Jurkat, Clone E6-1 (cell line): ENCODE results near the gene ADAM30.
"Not testable (repeated sequence)": the region's sequence is repeated elsewhere in the genome, so short reads cannot be mapped to it uniquely, and the experiment has no call there.

Experiments
- DNase-seq: peaks from one replicate; pipeline ENCODE4 v3.0.0-alpha.2; 2011; ENCODE audit warnings: low read depth, low spot score
- H3K4me3 ChIP-seq: 2 replicates; pipeline ENCODE4 v1.5.1; 2011; ENCODE audit warnings: mild to moderate bottlenecking, low read length, control low read depth, moderate library complexity

ADAM30 gene

DNA sequence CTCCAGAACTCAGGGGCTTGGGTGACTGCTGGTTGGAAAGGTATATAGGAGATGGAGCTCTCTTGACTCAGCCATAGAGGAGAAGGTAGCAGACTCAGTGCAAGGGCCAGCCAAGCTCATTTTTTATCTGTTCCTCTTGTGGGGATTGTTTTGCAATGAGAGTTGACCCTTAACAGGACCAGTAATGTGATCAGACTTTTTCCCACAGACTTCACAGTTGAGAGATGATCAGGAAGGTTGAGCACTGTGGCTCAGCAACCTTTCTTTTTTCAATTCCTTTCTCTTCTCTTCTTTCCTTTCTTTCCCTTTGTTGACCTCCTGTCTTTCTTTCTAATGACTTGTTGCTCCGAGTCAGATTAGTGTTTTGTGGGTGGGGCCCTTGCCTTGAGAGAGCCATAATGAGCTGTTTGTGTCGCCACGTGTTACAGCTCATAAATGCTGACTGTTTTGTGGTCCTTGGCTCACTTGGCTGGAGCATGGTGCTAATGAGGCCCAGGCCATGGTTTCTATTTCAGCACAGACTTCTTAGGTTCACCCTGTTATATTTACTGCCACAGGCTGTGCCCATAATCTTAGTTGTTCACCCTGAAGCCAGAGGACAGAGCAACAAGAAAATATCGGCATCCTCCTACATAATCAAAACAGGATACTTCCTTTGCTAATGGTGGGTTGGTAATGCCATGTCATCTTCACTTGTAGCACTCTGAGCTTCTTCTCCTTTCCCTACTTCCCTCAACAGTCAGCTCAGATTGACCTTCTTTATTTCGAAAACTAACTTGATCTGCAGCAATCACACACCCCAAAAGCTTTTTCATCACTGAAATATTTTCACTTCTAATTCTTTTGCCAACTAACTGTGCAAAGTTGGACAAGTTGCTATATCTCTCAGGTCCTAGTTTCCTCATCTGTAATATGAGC lies 13.9 kb downstream of the ADAM30 start:
- DNase-seq = no peak
- no peak overlapping the region for H3K4me3 ChIP-seq

- H3K4me3 ChIP-seq = no peak overlapping the region
- DNase-seq = no peak
Measured at GRCh38 chr1:119879510-119880434, 16.5 kb downstream of the ADAM30 start.

GRCh38 chr1:119878171-119878570 lies 18.1 kb downstream of the ADAM30 start:
- H3K4me3 ChIP-seq = no peak overlapping the region
- DNase-seq = no peak

DNA sequence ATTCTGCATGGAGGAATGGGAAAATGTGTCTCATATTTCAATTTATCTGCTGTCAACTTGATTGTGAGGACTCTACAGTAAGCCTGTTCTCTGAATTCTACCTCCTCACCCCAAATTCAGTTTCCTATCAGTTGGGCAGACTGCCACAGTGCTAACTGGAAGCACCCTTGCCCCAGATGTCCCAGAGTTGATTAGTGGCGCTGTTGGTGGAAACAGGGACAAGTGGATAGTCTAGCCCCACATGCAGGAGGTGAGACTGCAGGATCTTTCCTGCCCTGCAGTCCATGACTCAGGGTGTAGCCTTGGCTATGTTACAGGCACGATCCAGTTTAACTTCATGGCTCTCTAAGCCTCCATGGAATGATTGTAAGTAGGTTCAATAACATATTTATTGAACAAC lies 22.1 kb downstream of the ADAM30 start:
- no peak overlapping the region for H3K4me3 ChIP-seq
- no peak for DNase-seq

- no peak overlapping the region for H3K4me3 ChIP-seq
- DNase-seq = no peak
Measured at GRCh38 chr1:119873135-119874015, 22.9 kb downstream of the ADAM30 start.

DNA sequence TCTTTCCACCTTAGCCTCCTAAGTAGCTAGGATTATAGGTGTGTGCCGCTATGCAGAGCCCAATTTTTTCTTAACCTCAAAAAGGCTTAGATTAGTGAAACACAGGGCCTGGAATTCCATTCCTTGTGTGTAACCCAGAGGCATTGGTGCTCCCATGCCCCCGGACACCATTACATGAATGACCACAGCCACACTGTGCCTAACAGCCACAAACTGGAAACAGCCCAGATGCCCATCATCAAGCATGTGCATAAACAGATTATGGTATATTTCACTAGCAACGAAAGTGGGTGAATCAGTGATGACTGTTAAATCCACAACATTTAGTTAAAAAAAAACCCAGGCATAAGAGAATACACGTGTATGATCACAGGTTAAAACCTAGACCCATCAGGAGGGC lies 24.4 kb downstream of the ADAM30 start:
- DNase-seq = no peak
- H3K4me3 ChIP-seq = no peak overlapping the region

DNA sequence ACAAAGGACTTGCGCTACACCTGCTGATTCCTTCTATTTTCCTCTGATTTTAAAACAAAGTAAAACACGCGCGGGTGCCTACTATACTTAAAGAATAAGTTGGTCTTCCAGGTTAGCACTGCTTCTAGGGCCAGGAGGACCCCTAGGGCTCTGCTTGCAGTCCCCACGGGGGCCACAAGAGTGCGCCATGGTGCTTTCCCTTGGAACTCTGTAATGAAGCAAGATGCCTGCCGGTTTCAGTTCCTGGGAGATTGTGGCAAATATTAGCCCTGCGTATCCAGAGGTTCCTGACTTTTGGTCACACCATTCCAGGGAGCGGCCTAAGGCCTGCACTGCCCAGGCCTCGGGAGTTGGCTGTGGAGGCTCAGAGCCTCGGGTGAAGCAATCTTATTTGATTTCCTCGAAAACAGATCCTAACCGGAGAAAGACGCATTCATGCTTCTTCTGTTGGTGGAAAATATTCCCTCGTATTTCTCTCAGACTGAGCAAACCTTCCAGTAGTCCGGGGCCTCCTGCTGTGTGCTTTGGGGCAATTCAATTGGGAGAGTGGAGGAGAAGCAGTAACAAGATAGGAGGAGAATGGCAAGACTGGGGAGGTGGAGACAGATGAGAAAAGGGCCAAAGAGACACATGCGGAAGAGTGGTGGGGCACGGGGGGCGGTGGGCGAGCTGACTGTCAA lies 25.3 kb downstream of the ADAM30 start:
- peak; percentile 57 for DNase-seq
- H3K4me3 ChIP-seq = peak overlapping the region; percentile 38

- no peak overlapping the region for H3K4me3 ChIP-seq
- no peak for DNase-seq
Measured at GRCh38 chr1:119869995-119870394, 26.3 kb downstream of the ADAM30 start.

- DNase-seq = no peak
- H3K4me3 ChIP-seq = no peak overlapping the region
Measured at GRCh38 chr1:119868176-119868575, 28.1 kb downstream of the ADAM30 start.

- DNase-seq = no peak
- H3K4me3 ChIP-seq = no peak overlapping the region
Measured at GRCh38 chr1:119866451-119866850, 29.9 kb downstream of the ADAM30 start.

DNA sequence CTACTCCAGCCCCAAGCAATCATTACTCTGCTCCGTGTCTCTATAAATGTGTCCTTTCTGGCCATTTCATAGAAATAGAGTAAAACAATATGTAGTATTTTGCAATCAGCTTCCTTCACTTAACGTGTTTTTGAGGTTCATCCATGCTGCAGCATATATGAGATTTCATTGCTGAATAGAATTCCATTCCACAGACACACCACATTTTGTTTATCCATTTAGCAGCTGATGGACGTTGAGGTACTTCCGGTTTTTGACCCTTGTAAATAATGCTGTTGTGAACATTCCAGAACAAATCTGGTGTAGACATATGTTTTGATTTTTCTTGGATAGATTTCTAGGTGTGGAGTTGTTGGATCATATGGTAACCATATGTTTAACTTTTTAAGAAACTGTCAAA lies 30.7 kb downstream of the ADAM30 start:
- DNase-seq = no peak
- H3K4me3 ChIP-seq = no peak overlapping the region

- no peak for DNase-seq
Measured at GRCh38 chr1:119862276-119862675, 34.0 kb downstream of the ADAM30 start.

GRCh38 chr1:119861547-119861946 lies 34.8 kb downstream of the ADAM30 start:
- no peak for DNase-seq
- H3K4me3 ChIP-seq = no peak overlapping the region

More at GRCh38 chr1:119862276-119862675, 34.0 kb downstream of the ADAM30 start:
- H3K4me3 ChIP-seq = no peak overlapping the region

DNA sequence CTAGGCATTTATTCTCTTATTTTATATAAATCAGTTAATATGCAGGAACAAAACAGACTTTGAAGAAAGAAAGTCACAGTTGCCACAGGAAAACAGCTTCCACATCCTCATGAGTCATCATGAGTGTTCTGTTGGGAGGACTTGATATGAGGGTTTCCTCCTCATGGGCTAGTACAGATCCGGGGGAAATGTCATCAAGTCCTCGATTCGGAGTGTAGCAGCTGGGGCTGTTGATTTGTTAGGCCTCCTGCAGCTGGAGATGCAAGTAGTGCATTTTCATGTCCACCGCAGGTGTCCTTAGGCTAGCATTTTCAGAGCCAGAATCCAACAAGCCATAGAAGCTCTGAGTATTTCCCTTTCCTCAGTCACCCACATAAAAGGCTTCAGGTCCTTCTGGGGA lies 36.7 kb downstream of the ADAM30 start:
- H3K4me3 ChIP-seq = no peak overlapping the region
- DNase-seq = peak; percentile 71

GRCh38 chr1:119858556-119859214 lies 37.6 kb downstream of the ADAM30 start:
- H3K4me3 ChIP-seq, DNase-seq: not testable (repeated sequence)

DNA sequence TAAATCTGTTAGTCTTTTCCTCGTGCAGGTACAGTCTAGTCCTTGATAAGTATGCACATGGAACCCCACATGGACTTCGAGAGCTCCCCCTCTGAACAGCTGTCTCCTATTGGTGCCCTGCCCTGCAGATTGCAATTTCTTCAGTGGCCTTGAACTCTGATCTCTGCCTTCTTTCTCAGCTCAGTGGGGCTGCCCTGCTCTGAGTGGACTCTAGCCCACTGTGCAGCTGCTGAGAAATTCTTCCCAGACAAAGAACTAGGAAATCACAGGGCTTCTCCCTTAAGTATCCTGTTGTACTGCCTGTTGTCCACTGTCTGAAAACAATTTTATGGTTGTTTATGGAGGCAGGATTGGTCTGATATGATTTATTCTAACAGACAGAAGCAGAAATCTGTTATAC lies 38.2 kb downstream of the ADAM30 start:
- H3K4me3 ChIP-seq = no peak overlapping the region
- DNase-seq = no peak

- no peak for DNase-seq
- no peak overlapping the region for H3K4me3 ChIP-seq
Measured at GRCh38 chr1:119853155-119853554, 43.2 kb downstream of the ADAM30 start.

- H3K4me3 ChIP-seq = not testable (repeated sequence)
Measured at GRCh38 chr1:119844206-119844605, 52.1 kb downstream of the ADAM30 start.

More at GRCh38 chr1:119844206-119844605, 52.1 kb downstream of the ADAM30 start:
- not testable (repeated sequence) for DNase-seq
